ENCODE results near the gene BUD23. TPM values are rescaled to one million over a fixed set of nuclear protein-coding genes. Genes with fewer than 3 reads are reported as not detected.
"Not testable (repeated sequence)": the region's sequence is repeated elsewhere in the genome, so short reads cannot be mapped to it uniquely, and the experiment has no call there.

The BUD23 gene
- total RNA-seq, 1 experiment from 2014 or later: 78.1 TPM

DNA sequence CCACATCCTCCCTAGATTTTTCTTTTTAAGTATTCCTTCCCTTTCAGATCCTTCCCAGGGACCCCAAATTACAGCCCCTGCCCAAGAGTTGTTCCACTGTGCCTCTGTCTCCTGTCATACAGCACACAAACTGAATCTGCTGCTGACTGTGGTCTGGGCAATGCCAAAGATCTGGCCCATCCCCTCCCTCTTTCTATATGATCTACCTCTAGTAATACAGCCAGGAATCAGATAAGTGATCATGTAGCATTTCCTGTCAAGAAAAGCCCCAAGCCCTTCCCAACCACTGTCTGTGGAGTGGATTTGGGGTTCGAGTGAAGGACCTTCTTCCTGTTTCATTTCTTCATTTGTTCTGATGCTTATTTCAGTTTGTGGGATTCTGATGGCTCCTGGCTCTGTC lies 29.4 kb downstream of the BUD23 start:
- Histone ChIP-seq H4K20me1 (ENCODE audit: control insufficient read depth, insufficient read depth, insufficient read length) (no peaks in the 10 kb centered on the region), H3K18ac (ENCODE audit: insufficient read length, low read depth, low read length) (no peak overlapping the region), H2AFZ (ENCODE audit: low read length) (no peak overlapping the region), H2AK5ac (ENCODE audit: insufficient read length, low read length) (no peak overlapping the region), H3K27me3 (ENCODE audit: insufficient read depth, low read length) (no peaks in the 10 kb centered on the region), H2BK12ac (ENCODE audit: insufficient read length, low read depth, low read length) (no peak overlapping the region), H3K23ac (ENCODE audit: insufficient read length, low read depth, low read length) (no peak overlapping the region), H3K9me3 (ENCODE audit: control insufficient read depth, low read depth, low read length) (no peaks in the 10 kb centered on the region), H4K5ac (ENCODE audit: insufficient read length, low read depth, low read length) (no peak overlapping the region), H3K23me2 (ENCODE audit: insufficient read length, low read depth, low read length, poor library complexity, severe bottlenecking) (no peaks in the 10 kb centered on the region), H2BK15ac (ENCODE audit: low read depth, low read length) (no peak overlapping the region), H3K27ac (ENCODE audit: insufficient read length, low read depth, low read length) (no peak overlapping the region), H3K56ac (ENCODE audit: insufficient read length, low read depth, low read length) (no peak overlapping the region), H2BK120ac (ENCODE audit: low read depth, low read length, poor library complexity, severe bottlenecking) (no peak overlapping the region), H3K4me1 (ENCODE audit: insufficient read depth, low read length) (no peaks in the 10 kb centered on the region), H3K14ac (ENCODE audit: insufficient read depth, low read length) (no peak overlapping the region), H3K9ac (ENCODE audit: extremely low read depth, insufficient read length, low read length) (no peak overlapping the region), H3K4ac (ENCODE audit: low read depth, low read length) (no peak overlapping the region), H3K4me2 (ENCODE audit: insufficient read depth, insufficient read length, low read length) (no peak overlapping the region), H3K79me1 (ENCODE audit: insufficient read depth, low read depth, low read length, poor library complexity, severe bottlenecking) (no peaks in the 10 kb centered on the region), H2BK5ac (ENCODE audit: insufficient read length, low read length) (no peak overlapping the region), H4K8ac (replicated peaks; ENCODE audit: insufficient read length, low read depth, low read length) (no peak overlapping the region), H2BK20ac (ENCODE audit: low read depth, low read length, poor library complexity, severe bottlenecking) (no peak overlapping the region), H4K91ac (ENCODE audit: insufficient read length, low read depth, low read length) (no peak overlapping the region), H3K79me2 (ENCODE audit: insufficient read depth, low read length) (no peaks in the 10 kb centered on the region), H3T11ph (ENCODE audit: low read length) (no peak overlapping the region)
- Mint-ChIP-seq H3K27ac (peak overlapping the region in 1 of 3 experiments; percentile 88; a peak in 1 of 7 replicates), H3K36me3 (ENCODE audit: insufficient read depth in 1 of 3, low read depth in 3 of 3) (peaks cover 0 to 2% (median 0%) of the 10 kb centered on the region in 3 experiments; a peak in 1 of 7 replicates), H3K27me3 (ENCODE audit: low read depth) (peaks cover 4% of the 10 kb centered on the region), H3K4me3 (no peak overlapping the region), H3K4me1 (peaks cover 0 to 3% of the 10 kb centered on the region in 2 experiments; a peak in 1 of 4 replicates), H3K9me3 (no peaks in the 10 kb centered on the region)
- no peak for DNase-seq
- no CpG with 5 or more reads among the region's 1 CpG for WGBS (ENCODE audit: extremely low coverage, insufficient read length, low lambda C conversion rate)
- TF ChIP-seq CTCF (conservative IDR thresholded peaks at IDR 0.05): no peak

DNA sequence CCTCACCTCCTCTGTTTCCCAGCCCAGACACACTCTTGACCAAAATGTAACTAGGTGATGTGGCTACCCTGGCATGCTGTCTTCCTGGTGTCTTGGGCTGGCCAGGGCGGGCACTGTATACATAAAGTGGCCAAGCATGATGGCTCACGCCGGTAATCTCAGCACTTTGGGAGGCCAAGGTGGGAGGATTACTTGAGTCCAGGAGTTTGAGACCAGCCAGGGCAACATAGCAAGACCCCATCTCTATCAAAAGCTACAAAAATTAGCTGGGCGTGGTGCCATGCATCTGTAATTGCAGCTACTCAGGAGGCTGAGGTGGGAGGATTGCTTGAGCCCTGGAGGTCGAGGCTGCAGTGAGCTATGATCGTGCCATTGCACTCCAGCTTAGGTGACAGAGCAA lies 29.9 kb downstream of the BUD23 start:
- not testable (repeated sequence) for H4K8ac ChIP-seq (replicated peaks; ENCODE audit: insufficient read length, low read depth, low read length); H3K27me3 ChIP-seq (ENCODE audit: insufficient read depth, low read length); H4K20me1 ChIP-seq (ENCODE audit: control insufficient read depth, insufficient read depth, insufficient read length); H3K36me3 Mint-ChIP-seq (ENCODE audit: insufficient read depth in 1 of 3, low read depth in 3 of 3); H3K4me3 Mint-ChIP-seq; H3K23me2 ChIP-seq (ENCODE audit: insufficient read length, low read depth, low read length, poor library complexity, severe bottlenecking); H3K18ac ChIP-seq (ENCODE audit: insufficient read length, low read depth, low read length); H3K9me3 ChIP-seq (ENCODE audit: control insufficient read depth, low read depth, low read length); H3K79me1 ChIP-seq (ENCODE audit: insufficient read depth, low read depth, low read length, poor library complexity, severe bottlenecking); H3K27ac ChIP-seq (ENCODE audit: insufficient read length, low read depth, low read length); H2AK5ac ChIP-seq (ENCODE audit: insufficient read length, low read length); DNase-seq; H3K23ac ChIP-seq (ENCODE audit: insufficient read length, low read depth, low read length); H4K91ac ChIP-seq (ENCODE audit: insufficient read length, low read depth, low read length); H3T11ph ChIP-seq (ENCODE audit: low read length); H2BK12ac ChIP-seq (ENCODE audit: insufficient read length, low read depth, low read length); H2BK20ac ChIP-seq (ENCODE audit: low read depth, low read length, poor library complexity, severe bottlenecking); H2AFZ ChIP-seq (ENCODE audit: low read length); H2BK120ac ChIP-seq (ENCODE audit: low read depth, low read length, poor library complexity, severe bottlenecking); H2BK5ac ChIP-seq (ENCODE audit: insufficient read length, low read length); H3K4me1 ChIP-seq (ENCODE audit: insufficient read depth, low read length); H2BK15ac ChIP-seq (ENCODE audit: low read depth, low read length); H3K14ac ChIP-seq (ENCODE audit: insufficient read depth, low read length); H4K5ac ChIP-seq (ENCODE audit: insufficient read length, low read depth, low read length); H3K4me2 ChIP-seq (ENCODE audit: insufficient read depth, insufficient read length, low read length); H3K79me2 ChIP-seq (ENCODE audit: insufficient read depth, low read length); H3K9me3 Mint-ChIP-seq; H3K27me3 Mint-ChIP-seq (ENCODE audit: low read depth); H3K4me1 Mint-ChIP-seq; H3K4ac ChIP-seq (ENCODE audit: low read depth, low read length); H3K56ac ChIP-seq (ENCODE audit: insufficient read length, low read depth, low read length); H3K27ac Mint-ChIP-seq; H3K9ac ChIP-seq (ENCODE audit: extremely low read depth, insufficient read length, low read length)
- WGBS (ENCODE audit: extremely low coverage, insufficient read length, low lambda C conversion rate): no CpG with 5 or more reads among the region's 6 CpGs
